Astrocyte of the hippocampus (primary cell): Measurements from ENCODE around the gene BEND6.

Source experiments
- DNase-seq: peaks from one replicate; pipeline ENCODE4 v3.0.0; 2011; ENCODE audit warnings: low read depth, low spot score

Gene BEND6

GRCh38 chr6:56940977-56941376 is 13.9 kb upstream of the BEND6 start:
- no peak for DNase-seq

- no peak for DNase-seq
These were observed 10.2 kb upstream of the BEND6 start for GRCh38 chr6:56944661-56945060.

GRCh38 chr6:56946368-56946767 is 8.5 kb upstream of the BEND6 start:
- DNase-seq: no peak

- DNase-seq: no peak
These were observed 7.0 kb upstream of the BEND6 start for GRCh38 chr6:56947924-56948323.

- no peak for DNase-seq
These were observed 5.6 kb upstream of the BEND6 start for GRCh38 chr6:56949265-56949664.

GRCh38 chr6:56949925-56950495 is 4.9 kb upstream of the BEND6 start:
- DNase-seq: no peak

- DNase-seq: no peak
These were observed 3.7 kb upstream of the BEND6 start for GRCh38 chr6:56951049-56951831.

GRCh38 chr6:56953597-56954402 is 1.1 kb upstream of the BEND6 start:
- DNase-seq: peak; percentile 39

- peak; percentile 97 for DNase-seq
These were observed 556 bp downstream of the BEND6 start for GRCh38 chr6:56955171-56956155.

- DNase-seq: no peak
These were observed 1.6 kb downstream of the BEND6 start for GRCh38 chr6:56956491-56956890.

- DNase-seq: no peak
These were observed 2.9 kb downstream of the BEND6 start for GRCh38 chr6:56957856-56958255.

- no peak for DNase-seq
These were observed 3.6 kb downstream of the BEND6 start for GRCh38 chr6:56958481-56958880.

GRCh38 chr6:56959094-56959493 is 4.2 kb downstream of the BEND6 start:
- peak; percentile 27 for DNase-seq

- DNase-seq: peak; percentile 34
These were observed 5.0 kb downstream of the BEND6 start for GRCh38 chr6:56959938-56960337.

- no peak for DNase-seq
These were observed 6.2 kb downstream of the BEND6 start for GRCh38 chr6:56961151-56961550.

GRCh38 chr6:56962441-56962840 is 7.5 kb downstream of the BEND6 start:
- peak; percentile 44 for DNase-seq

- no peak for DNase-seq
These were observed 8.1 kb downstream of the BEND6 start for GRCh38 chr6:56963043-56963442.

GRCh38 chr6:56963793-56964192 is 8.9 kb downstream of the BEND6 start:
- DNase-seq: no peak

GRCh38 chr6:56965126-56965525 is 10.2 kb downstream of the BEND6 start:
- DNase-seq: no peak

- no peak for DNase-seq
These were observed 15.9 kb downstream of the BEND6 start for GRCh38 chr6:56970849-56971248.

- DNase-seq: no peak
These were observed 22.3 kb downstream of the BEND6 start for GRCh38 chr6:56977192-56977591.
